HG02623 (cell line): ENCODE measurements around the gene DPM2.

Experiments used
- ATAC-seq: cut with Tn5 transposase; IDR thresholded peaks from one replicate; pipeline ENCODE4 v1.9.1; 2021; ENCODE audit warnings: moderate library complexity; ENCODE audit not compliant: unreplicated experiment

DPM2 gene

DNA sequence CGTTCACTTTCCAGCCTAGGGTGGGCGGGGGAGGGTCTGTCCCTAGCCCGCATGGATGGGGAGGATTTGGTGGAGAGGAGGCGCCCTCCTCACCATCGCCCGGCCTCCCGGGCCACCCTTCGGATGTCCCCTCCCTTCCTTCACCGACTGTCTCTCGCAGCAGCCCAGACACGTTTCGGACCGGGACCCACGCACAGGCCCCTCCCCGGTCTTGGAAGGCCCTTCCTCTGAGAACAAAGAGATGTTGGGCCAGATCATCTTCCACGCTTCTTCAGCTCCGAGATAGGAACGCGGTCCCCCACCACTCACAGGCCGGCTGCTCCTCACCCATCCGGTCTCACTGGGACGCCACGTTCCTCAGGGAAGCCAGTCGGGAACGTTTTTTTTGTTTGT lies 640 bp upstream of the DPM2 start:
- no peak for ATAC-seq

GRCh38 chr9:127937056-127937387 lies 632 bp downstream of the DPM2 start:
- ATAC-seq: no peak

DNA sequence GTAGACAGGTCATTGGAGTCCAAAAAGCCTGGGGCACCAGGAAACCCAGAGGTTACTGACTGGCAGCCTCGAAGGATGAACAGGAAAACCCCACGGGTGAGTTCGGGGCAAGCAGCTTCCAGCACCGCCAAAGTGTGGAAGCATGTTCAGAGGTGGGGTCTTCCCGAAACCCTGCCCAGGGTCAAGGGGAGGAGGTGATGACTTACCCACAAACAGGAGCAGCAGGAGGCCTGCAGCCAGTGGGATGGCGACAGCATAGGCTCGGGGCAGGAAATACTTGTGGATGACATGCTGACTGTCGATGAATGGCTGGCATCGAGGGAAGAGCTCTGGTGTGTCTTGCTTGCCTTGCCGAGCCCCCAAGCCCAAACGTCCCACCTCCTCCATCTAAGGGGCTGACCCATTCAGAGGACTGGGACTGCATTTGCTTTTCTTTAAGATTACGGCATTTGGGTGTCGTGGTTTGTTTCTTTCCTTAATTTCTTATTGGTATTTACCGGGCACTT lies 1.3 kb downstream of the DPM2 start:
- ATAC-seq: no peak

DNA sequence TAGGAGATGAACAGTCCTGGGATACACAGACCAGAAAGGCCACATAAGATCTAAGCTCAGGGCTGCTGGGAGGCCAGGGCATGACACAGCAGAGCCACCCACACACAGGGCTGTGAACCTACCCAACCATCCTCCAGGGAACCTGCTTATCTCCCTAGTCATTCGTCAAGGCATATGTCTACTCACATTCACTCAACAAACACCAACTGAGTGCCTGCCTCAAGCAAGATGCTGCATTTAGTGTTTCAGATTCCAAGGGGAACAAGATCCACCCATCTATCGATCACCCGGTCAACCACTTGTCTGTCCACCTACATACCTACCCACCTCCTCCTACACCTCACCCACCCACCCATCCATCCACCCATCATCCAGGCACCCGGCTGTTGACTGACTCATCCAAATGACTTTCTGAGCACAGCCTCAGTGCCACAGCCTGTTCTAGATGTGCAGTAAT lies 1.9 kb downstream of the DPM2 start:
- ATAC-seq: no peak

DNA sequence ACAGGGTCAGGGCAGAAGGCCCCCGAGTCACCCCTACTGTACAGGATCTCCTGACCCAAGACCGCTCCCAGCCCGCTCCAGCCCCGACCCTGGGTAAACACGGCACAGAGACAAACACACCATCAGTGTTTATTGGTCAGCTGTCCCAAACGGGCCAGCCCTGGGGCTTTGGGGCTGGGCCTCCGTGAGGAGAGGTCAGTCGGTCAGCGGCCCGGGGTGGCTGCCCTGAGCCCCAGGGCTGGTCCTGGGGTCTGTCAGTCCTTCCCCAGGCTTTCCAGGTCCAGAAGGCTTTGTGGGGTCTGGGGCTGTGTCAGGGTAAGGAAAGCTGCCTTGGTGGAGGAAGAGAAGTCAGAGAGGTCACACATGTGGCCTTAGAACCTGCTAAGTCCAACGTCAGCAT lies 2.7 kb downstream of the DPM2 start:
- ATAC-seq: no peak

- no peak for ATAC-seq
Measured at GRCh38 chr9:127934248-127934647, 3.4 kb downstream of the DPM2 start.

GRCh38 chr9:127931092-127931881 lies 6.4 kb downstream of the DPM2 start:
- ATAC-seq: no peak

DNA sequence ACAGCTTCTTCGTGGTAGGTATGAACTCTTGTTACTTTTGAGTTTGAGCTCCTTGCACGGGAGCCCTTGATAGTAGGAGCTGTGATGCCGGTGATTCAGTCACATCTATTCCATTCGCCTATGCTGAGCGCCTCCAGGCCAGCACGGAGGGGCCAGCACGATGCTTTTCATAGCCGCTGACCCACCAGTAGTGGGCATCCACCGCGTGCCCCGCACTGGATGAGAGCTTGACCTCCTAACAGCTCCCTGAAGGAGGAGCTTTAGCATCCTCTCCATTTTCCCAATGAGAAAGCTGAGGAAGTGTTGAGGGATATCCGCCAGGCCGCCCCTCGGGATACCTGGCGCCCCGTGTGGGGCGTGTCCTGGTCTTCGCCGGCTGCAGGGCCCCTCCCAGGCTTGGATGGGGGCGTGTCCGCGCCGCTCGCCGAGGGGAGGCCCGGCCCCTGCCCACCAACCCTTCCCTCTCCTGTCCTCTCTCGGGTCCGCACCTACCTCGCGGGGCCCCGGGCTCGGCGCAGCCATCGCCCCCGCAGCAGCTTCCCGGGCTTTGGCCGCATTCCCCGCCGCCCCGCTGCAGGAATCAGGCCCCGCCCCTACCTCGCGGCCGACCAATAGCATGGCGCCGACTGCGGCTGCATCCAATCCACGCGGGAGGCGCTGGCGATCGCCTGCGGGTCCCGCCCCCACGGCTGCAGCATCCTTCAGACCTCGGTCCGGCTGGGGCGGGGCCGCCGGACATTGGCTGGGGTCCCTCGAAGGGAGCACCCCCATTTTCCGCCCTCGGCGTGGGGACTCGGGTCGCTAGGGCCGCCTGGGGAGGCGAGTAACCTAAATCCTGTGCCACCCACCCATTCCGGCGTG lies 7.2 kb downstream of the DPM2 start, which contains the start of gene PIP5KL1:
Gene PIP5KL1, minus strand, starts transcription at position 547 of the 861 bp plus-strand sequence. Its CDS starts 25 bp downstream, at position 522.
- peak; percentile 80 for ATAC-seq

GRCh38 chr9:127929625-127929979 lies 8.1 kb downstream of the DPM2 start:
- no peak for ATAC-seq

DNA sequence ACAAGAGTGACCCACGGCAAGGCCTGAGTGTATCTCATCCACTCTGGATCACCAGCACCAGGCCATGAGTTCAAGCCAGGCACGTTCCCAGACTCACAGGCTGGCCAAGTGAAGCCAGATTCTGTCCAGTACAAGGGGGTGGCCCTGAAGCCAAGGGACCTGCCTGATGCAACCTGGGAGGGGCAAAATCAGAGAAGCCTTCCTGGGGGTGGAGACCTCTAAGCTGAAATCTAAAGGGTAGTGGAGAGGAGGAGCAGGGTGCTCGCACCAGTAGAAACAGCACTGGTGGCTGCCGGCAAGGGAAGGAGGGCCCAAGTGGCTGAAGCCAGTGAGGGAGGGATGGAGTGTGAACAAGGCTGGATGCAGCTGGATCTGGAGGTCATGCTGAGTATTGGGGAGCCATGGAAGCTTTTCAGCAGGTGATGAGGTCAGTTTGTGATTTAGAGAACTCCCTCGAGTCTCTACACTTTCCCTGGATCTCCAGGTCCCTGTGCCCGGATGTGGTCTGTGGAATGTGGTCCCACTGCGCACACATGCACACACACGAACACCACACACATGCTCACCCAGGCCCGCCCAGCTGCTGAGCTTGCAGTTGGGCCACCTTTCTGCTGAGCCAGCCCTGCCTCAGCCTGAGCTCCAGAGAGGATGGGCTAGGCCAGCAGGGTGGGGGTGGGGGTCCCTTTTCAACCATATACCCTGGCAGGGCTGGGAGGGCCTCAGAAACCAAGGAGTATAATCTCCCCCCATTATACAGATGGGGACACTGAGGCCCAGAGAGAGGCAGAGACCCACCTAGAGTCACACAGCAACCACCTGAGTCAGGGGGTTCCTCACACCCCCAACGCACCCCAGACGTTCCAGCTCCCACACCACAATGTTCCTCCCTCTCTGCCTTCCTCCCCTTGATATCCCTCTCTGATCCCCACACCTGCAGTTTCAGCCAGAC lies 8.7 kb downstream of the DPM2 start:
- no peak for ATAC-seq

- ATAC-seq: no peak
Measured at GRCh38 chr9:127927988-127928675, 9.5 kb downstream of the DPM2 start.

- no peak for ATAC-seq
Measured at GRCh38 chr9:127927201-127927987, 10.3 kb downstream of the DPM2 start.

DNA sequence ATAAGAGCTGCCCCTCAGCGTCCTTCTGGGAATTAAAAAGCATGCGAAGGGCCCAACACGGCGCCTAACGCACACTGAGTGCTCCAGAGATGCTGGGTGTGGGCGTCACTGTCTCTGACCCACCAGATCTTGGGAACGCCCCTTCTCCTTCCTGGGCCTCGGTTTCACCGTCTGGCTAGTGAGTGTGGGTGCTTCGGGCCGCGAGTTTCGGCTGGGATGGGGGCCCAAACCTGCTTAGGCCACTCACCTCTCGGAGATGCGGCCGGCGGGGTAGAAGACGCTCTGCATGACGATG lies 10.8 kb downstream of the DPM2 start:
- ATAC-seq: no peak

DNA sequence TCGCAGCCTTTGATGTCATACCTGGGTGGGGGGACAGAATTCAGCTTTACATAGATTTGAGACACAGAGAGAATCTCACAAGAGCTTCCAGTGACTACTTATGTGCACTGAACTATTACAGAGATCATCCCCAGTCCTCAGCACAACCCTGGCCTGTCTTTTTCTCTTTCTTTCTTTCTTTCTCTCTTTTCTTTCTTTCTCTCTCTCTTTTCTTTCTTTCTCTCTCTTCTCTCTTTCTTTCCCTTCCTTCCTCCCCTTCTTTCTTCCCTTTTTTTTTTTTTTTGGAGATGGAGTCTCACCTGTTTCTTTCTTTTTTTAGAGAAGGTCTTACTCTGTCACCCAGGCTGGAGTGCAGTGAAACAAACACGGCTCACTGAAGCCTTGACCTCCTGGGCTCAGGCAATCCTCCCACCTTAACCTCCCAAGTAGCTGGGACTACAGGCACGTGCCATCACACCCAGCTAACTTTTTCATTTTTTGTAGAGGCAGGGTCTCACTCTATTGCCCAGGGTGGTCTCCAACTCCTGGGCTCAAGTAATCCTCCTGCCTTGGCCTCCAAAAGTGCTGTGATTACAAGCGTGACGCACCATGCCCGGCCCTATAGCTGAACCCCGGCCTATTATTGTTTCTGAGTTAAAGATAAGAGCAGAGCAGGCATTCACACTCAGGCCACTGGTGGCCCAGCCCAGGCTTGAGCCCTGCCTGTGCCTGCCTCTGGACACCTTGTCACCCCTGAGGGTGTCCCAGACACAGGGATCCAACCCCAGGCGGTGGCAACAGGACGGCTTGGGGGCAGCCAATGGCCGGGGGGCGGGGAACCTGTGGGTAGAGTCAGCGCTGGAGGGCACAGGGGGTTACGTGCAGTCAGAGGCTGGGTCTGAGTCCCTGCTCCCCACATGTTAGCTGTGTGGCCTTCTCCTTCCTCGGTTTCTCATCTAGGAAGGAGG lies 11.4 kb downstream of the DPM2 start:
- ATAC-seq: no peak

- no peak for ATAC-seq
Measured at GRCh38 chr9:127924736-127925444, 12.8 kb downstream of the DPM2 start.

DNA sequence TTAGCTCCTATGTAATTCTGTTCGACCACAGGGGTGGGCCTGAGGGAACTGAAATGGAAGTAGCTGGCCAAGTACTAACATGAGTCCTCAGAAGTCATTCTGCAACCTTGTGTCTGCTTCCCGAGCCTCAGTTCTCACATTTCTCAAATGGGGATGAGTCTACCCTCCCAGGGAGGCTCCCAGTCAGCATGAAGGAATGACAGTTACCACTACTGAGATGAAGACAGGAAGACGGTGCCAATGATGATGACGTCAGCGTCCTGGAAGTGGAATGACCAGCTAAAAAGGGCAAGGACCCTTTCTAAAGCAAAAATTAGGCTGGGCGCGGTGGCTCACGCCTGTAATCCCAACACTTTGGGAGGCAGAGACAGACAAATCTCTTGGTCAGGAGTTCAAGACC lies 13.9 kb downstream of the DPM2 start:
- ATAC-seq: no peak

DNA sequence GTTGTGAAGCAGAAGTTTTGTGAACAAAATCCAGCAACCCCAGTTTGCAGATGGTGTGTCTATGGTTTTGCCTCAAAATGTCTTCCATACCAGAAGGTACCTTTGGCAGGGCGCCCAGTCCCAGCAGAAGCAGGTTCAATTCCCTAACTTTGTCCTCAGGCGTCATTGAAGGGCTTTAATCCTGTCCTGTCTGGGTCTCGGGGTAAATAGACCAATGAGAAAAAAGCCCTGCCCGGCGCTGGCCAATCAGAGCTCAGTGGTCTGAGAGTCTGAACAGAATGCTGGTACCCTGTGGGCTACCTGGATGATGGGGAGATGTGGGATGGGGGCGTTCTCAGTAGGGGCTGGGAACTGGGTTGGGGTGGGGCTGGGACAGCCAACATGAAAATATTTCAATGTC lies 14.6 kb downstream of the DPM2 start:
- no peak for ATAC-seq

GRCh38 chr9:127921557-127922120 lies 16.0 kb downstream of the DPM2 start:
- no peak for ATAC-seq
